ENCODE results near the gene GTF2H1. TPM values are rescaled to one million over a fixed set of nuclear protein-coding genes. Genes with fewer than 3 reads are reported as not detected.

The GTF2H1 gene
- total RNA-seq, 6 experiments from 2014 or later, result 45.3 to 58.1 (median 52.7) TPM

DNA sequence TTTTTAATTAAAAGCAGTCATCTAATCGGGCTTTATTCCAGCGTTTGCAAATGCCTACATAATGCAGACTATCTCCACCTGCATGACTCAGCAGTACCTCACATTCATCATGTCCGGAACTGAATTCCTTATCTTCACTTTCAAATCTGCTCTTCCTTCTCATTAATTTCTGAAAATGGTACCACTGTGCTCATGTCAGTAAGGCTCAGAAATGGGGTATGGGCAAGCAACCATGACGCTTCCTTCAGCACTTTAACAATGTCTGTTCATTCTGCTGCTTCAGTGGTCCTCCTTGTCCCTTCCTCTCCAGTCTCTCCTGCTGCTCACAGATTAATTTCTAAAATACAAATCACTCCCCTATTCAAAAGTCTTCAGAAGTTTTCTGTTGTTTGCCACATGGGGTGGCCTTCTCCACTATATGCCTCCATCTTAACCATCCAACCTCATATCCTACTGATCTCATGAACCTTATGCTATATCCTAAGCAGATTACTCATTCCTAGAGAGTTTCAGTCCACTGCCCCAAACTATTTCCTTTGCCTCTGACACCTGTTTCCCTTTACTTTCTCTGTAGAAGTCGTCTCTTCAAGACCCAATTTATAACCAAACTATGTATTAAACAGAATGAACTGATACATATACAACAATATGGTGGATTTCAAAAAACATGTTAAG, 7.0 kb downstream of the GTF2H1 start:
- TF ChIP-seq, protein P1, sequence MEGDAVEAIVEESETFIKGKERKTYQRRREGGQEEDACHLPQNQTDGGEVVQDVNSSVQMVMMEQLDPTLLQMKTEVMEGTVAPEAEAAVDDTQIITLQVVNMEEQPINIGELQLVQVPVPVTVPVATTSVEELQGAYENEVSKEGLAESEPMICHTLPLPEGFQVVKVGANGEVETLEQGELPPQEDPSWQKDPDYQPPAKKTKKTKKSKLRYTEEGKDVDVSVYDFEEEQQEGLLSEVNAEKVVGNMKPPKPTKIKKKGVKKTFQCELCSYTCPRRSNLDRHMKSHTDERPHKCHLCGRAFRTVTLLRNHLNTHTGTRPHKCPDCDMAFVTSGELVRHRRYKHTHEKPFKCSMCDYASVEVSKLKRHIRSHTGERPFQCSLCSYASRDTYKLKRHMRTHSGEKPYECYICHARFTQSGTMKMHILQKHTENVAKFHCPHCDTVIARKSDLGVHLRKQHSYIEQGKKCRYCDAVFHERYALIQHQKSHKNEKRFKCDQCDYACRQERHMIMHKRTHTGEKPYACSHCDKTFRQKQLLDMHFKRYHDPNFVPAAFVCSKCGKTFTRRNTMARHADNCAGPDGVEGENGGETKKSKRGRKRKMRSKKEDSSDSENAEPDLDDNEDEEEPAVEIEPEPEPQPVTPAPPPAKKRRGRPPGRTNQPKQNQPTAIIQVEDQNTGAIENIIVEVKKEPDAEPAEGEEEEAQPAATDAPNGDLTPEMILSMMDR (IDR thresholded peaks at IDR 0.05), result no peak
- H3K4me1 Mint-ChIP-seq (ENCODE audit: low read depth), result peaks cover 41% of the 10 kb centered on the region
- DNase-seq, result no peak
- H3K4me3 Mint-ChIP-seq, result no peak overlapping the region
- no peaks in the 10 kb centered on the region for H3K9me3 Mint-ChIP-seq
- H3K27me3 Mint-ChIP-seq (ENCODE audit: insufficient read depth), result no peaks in the 10 kb centered on the region
- H3K36me3 Mint-ChIP-seq (ENCODE audit: low read depth), result peaks cover 28% of the 10 kb centered on the region
- peak overlapping the region; percentile 55 for H3K27ac Mint-ChIP-seq

DNA sequence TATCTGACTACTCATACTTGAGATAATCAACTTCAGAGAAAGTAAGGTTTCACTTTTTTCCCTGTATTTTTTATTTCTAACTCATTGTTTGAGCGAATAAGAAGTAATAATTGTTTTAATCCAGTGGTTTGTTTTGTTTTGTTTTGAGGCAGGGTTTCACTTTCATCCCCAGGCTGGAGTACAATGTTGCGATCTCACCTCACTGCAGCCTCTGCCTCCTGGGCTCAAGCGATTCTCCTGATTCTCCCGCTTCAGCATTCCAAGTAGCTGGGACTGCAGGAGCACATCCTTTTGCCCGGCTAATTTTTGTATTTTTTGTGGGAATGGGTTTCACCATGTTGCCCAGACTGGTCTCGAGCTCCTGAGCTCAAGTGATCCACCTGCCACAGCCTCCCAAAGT, 8.6 kb downstream of the GTF2H1 start:
- H3K4me3 Mint-ChIP-seq, result no peak overlapping the region
- peaks cover 25% of the 10 kb centered on the region for H3K4me1 Mint-ChIP-seq (ENCODE audit: low read depth)
- no peak for DNase-seq
- no peaks in the 10 kb centered on the region for H3K9me3 Mint-ChIP-seq
- H3K27me3 Mint-ChIP-seq (ENCODE audit: insufficient read depth), result no peaks in the 10 kb centered on the region
- H3K27ac Mint-ChIP-seq, result 0 out of 2 replicates have a peak overlapping the region, but pooled peaks have one; percentile 0
- TF ChIP-seq, protein P1 (IDR thresholded peaks at IDR 0.05), result no peak
- peaks cover 32% of the 10 kb centered on the region for H3K36me3 Mint-ChIP-seq (ENCODE audit: low read depth)

DNA sequence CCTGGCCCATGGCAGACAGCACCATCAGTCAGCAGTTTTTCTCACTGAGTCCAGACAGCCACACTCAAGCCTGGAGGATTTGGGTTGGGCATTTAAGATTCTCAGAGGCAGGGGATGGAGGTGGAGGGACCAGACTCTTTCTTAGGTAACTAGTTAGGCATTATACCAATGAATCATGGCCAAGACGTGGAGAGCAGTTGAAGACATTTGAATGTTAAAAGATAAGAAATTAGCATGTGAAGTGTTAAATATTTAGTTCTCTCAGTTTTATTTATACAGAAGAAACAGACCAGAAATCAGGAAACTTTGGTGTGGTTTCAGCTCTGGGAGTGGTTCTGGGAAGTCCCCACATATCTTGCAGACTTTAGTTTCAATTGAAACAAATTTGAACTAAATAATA, 9.9 kb downstream of the GTF2H1 start:
- Mint-ChIP-seq H3K27ac (no peak overlapping the region; the same call in 1 of the 2 replicates), H3K36me3 (ENCODE audit: low read depth) (peaks cover 28% of the 10 kb centered on the region), H3K27me3 (ENCODE audit: insufficient read depth) (no peaks in the 10 kb centered on the region), H3K9me3 (no peaks in the 10 kb centered on the region), H3K4me1 (ENCODE audit: low read depth) (peaks cover 19% of the 10 kb centered on the region), H3K4me3 (no peak overlapping the region)
- no peak for DNase-seq
- TF ChIP-seq, protein P1 (IDR thresholded peaks at IDR 0.05), result no peak

DNA sequence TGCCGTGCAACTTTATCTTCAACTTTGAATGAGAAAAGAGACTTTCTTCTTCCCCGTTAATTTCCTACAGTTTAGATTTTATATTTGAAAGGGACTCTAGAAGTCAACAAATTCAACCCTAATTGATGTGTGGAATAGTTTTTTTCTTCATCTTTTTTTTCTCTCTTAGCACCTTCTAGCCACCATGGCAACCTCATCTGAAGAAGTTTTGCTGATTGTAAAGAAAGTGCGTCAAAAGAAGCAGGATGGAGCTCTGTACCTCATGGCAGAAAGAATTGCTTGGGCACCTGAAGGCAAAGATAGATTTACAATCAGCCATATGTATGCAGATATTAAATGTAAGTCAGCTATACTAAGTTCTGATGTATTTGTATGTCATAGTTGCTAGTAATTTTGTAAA, 10.5 kb downstream of the GTF2H1 start:
- no peaks in the 10 kb centered on the region for H3K27me3 Mint-ChIP-seq (ENCODE audit: insufficient read depth)
- peaks cover 28% of the 10 kb centered on the region for H3K36me3 Mint-ChIP-seq (ENCODE audit: low read depth)
- H3K9me3 Mint-ChIP-seq, result no peaks in the 10 kb centered on the region
- no peak for DNase-seq
- no peak overlapping the region for H3K27ac Mint-ChIP-seq
- no peak overlapping the region for H3K4me3 Mint-ChIP-seq
- TF ChIP-seq, protein P1 (IDR thresholded peaks at IDR 0.05), result no peak
- peaks cover 19% of the 10 kb centered on the region for H3K4me1 Mint-ChIP-seq (ENCODE audit: low read depth)

DNA sequence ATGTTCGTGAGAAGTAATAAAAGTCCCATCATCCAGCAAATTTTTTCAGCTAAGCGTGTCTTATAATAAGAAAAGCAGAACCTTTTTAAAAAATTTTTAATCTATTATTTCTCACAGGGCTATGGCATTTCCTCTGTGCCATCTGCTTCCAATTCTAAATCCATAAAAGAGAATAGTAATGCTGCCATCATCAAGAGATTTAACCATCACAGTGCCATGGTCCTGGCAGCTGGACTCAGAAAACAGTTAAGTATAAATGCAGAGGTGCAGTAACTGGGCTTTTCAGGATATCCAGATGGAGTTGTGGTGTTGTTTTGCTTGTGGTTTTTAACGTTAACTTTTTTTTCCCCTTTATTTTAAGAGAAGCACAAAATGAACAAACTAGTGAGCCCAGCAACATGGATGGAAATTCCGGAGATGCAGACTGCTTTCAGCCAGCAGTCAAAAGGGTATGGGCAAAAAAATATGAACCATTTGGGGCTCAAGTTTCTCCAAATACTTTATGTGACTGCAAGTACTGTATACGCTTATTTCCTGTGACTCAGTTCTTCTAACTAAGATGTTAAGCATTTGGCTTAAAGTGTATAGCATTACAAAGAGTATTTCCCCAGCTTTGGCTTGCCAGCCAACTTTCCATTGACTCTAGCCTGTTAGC, 25.2 kb downstream of the GTF2H1 start:
- no peaks in the 10 kb centered on the region for H3K9me3 Mint-ChIP-seq
- H3K4me3 Mint-ChIP-seq, result peak overlapping the region; percentile 78
- peaks cover 46% of the 10 kb centered on the region for H3K4me1 Mint-ChIP-seq (ENCODE audit: low read depth)
- no peaks in the 10 kb centered on the region for H3K27me3 Mint-ChIP-seq (ENCODE audit: insufficient read depth)
- TF ChIP-seq, protein P1 (IDR thresholded peaks at IDR 0.05), result no peak
- peaks cover 52% of the 10 kb centered on the region for H3K36me3 Mint-ChIP-seq (ENCODE audit: low read depth)
- peak overlapping the region; percentile 95 for H3K27ac Mint-ChIP-seq
- DNase-seq, result peak; percentile 81
